Measurements from ENCODE around the gene RUNX2.

GRCh38 chr6:45423824-45424450 is 95.8 kb downstream of the RUNX2 start:
- no peak for TF ChIP-seq YY1 (IDR thresholded peaks at IDR 0.05; ENCODE audit: low read depth)
- TF ChIP-seq USF1 (IDR thresholded peaks at IDR 0.05) = no peak
- no peak for TF ChIP-seq EP300 (IDR thresholded peaks at IDR 0.05; ENCODE audit: borderline replicate concordance)
- TF ChIP-seq TAF1 (IDR thresholded peaks at IDR 0.05; ENCODE audit: low read depth) = no peak
- no peak for TF ChIP-seq EGR1 (IDR thresholded peaks at IDR 0.05)
- no peak for TF ChIP-seq FOXM1 (IDR thresholded peaks at IDR 0.05; ENCODE audit: borderline replicate concordance, low read depth)
- TF ChIP-seq RAD21 (IDR thresholded peaks at IDR 0.05; ENCODE audit: low read depth) = no peak
- no peak for TF ChIP-seq TEAD4 (IDR thresholded peaks at IDR 0.05)
